IPS-15b (cell line): Measurements from ENCODE around the gene OLFM1.
"Not testable (repeated sequence)": the region's sequence is repeated elsewhere in the genome, so short reads cannot be mapped to it uniquely, and the experiment has no call there.

Source experiments
- H3K27me3 ChIP-seq: one replicate; pipeline ENCODE4 v1.6.1; 2013; ENCODE audit warnings: low read length; ENCODE audit not compliant: control insufficient read depth, insufficient read depth
- H3K36me3 ChIP-seq: one replicate; pipeline ENCODE4 v1.6.1; 2013; ENCODE audit warnings: low read length; ENCODE audit not compliant: control insufficient read depth, insufficient read depth
- H3K4me1 ChIP-seq: one replicate; pipeline ENCODE4 v1.6.1; 2013; ENCODE audit warnings: mild to moderate bottlenecking, low read length; ENCODE audit not compliant: control insufficient read depth, insufficient read depth
- H3K4me3 ChIP-seq: one replicate; pipeline ENCODE4 v1.5.1; 2013; ENCODE audit warnings: low read depth, low read length
- H3K9ac ChIP-seq: one replicate; pipeline ENCODE4 v1.6.1; 2013; ENCODE audit warnings: low read depth, mild to moderate bottlenecking, low read length
- H3K9me3 ChIP-seq: one replicate; pipeline ENCODE4 v1.6.1; 2013; ENCODE audit warnings: mild to moderate bottlenecking, low read length; ENCODE audit not compliant: control insufficient read depth, insufficient read depth

The OLFM1 gene

GRCh38 chr9:135108831-135109510 is 21.5 kb downstream of the OLFM1 start:
- H3K9me3 ChIP-seq: no peaks in the 10 kb centered on the region
- H3K27me3 ChIP-seq: no peaks in the 10 kb centered on the region
- H3K9ac ChIP-seq: no peak overlapping the region
- no peaks in the 10 kb centered on the region for H3K36me3 ChIP-seq
- H3K4me3 ChIP-seq: no peak overlapping the region
- no peaks in the 10 kb centered on the region for H3K4me1 ChIP-seq

DNA sequence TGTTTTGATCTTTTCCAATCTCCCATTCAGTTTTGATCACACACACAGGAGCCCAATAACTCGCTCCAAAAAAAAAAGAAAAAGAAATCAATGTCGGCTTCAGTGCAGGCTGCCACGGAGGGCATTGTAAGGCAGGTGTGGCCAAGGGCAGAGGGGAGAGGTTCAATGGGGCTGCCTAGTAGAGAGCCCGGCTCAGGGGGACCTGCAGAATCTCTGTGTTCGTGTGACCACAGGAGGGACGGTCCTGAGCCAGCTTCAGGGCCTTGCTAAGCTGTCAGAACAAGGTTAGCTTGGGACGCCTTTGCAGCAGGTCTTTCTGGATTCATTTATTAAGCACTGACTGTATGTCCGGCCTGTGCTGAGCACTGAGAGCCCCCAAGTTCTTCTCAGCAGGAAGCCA is 22.2 kb downstream of the OLFM1 start:
- no peaks in the 10 kb centered on the region for H3K4me1 ChIP-seq
- no peak overlapping the region for H3K4me3 ChIP-seq
- no peaks in the 10 kb centered on the region for H3K36me3 ChIP-seq
- H3K9ac ChIP-seq: no peak overlapping the region
- no peaks in the 10 kb centered on the region for H3K27me3 ChIP-seq
- no peaks in the 10 kb centered on the region for H3K9me3 ChIP-seq

DNA sequence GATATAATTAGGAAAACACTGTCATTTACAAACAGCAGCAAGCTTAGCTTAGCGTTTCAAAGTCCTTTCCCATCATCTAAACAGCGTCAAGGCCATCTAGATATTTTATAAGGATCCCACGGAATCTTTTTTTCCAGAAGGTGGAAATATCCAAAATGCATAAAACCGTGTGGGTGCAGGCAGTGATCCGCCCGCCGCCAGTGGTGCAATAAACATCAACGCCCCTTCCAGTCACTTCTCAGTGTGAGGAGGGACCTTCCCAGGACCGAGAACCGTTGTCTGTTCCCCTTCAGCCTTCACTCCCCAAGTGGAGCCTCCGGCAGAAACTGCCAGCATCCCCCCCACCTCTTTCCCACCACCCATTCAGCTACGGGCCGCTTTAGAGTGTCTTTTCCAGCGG is 22.9 kb downstream of the OLFM1 start:
- H3K36me3 ChIP-seq: peaks cover 6% of the 10 kb centered on the region
- no peaks in the 10 kb centered on the region for H3K27me3 ChIP-seq

GRCh38 chr9:135111600-135111999 is 24.1 kb downstream of the OLFM1 start:
- not testable (repeated sequence) for H3K36me3 ChIP-seq, H3K9me3 ChIP-seq, H3K4me1 ChIP-seq, H3K9ac ChIP-seq, H3K27me3 ChIP-seq, H3K4me3 ChIP-seq

More for the DNA sequence above, 22.9 kb downstream of the OLFM1 start:
- Histone ChIP-seq H3K9ac (no peak overlapping the region), H3K4me3 (no peak overlapping the region), H3K9me3 (no peaks in the 10 kb centered on the region), H3K4me1 (no peaks in the 10 kb centered on the region)

GRCh38 chr9:135116371-135116770 is 28.9 kb downstream of the OLFM1 start:
- no peaks in the 10 kb centered on the region for H3K9me3 ChIP-seq
- H3K9ac ChIP-seq: no peak overlapping the region
- H3K4me1 ChIP-seq: no peaks in the 10 kb centered on the region
- H3K4me3 ChIP-seq: no peak overlapping the region
- no peaks in the 10 kb centered on the region for H3K27me3 ChIP-seq
- peaks cover 20% of the 10 kb centered on the region for H3K36me3 ChIP-seq

DNA sequence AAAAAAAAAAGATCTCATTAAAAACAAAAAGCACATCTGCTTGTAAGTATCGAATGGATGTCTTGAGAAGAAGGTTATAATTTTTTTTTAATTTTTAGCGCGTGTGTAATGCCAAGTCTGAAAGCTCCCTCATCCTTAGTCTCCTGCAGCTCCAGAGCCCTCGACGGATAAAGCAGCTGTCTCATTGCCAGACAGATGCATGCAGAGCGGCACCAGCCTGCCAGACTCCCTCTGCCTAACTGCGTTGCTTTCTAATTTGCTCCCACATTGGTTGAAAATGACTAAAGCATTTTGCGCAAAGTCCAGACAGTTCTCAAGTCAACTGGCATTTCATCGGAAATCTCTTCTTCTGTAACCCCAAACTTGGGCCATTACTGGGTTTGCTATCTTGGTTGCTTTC is 29.4 kb downstream of the OLFM1 start:
- Histone ChIP-seq H3K36me3 (peaks cover 20% of the 10 kb centered on the region), H3K4me1 (no peaks in the 10 kb centered on the region), H3K9me3 (no peaks in the 10 kb centered on the region), H3K9ac (no peak overlapping the region), H3K27me3 (no peaks in the 10 kb centered on the region), H3K4me3 (no peak overlapping the region)

DNA sequence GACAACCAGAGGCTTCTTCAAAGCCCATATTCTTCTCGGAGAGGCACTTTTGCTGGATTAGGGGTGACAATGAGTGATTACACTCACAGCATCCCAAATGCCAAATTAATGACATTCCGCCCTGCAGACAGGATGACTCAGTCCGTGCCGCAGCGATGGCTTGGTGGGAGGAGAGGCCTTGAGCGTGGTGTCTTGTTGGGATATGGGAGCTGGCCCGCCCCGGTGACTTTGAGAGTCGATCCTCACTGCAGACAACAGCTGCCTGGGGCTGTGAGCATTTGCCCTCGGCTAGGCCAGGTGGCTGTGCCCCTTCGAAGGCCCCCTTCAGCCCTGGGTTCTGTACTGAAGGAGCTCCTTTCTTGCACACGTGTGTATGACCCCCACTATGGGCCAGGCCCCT is 29.8 kb downstream of the OLFM1 start:
- Histone ChIP-seq H3K4me1 (no peaks in the 10 kb centered on the region), H3K9ac (no peak overlapping the region), H3K36me3 (peaks cover 20% of the 10 kb centered on the region), H3K27me3 (no peaks in the 10 kb centered on the region), H3K4me3 (no peak overlapping the region), H3K9me3 (no peaks in the 10 kb centered on the region)

DNA sequence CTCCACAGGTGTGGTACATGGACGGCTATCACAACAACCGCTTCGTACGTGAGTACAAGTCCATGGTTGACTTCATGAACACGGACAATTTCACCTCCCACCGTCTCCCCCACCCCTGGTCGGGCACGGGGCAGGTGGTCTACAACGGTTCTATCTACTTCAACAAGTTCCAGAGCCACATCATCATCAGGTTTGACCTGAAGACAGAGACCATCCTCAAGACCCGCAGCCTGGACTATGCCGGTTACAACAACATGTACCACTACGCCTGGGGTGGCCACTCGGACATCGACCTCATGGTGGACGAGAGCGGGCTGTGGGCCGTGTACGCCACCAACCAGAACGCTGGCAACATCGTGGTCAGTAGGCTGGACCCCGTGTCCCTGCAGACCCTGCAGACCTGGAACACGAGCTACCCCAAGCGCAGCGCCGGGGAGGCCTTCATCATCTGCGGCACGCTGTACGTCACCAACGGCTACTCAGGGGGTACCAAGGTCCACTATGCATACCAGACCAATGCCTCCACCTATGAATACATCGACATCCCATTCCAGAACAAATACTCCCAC is 32.1 kb downstream of the OLFM1 start:
- Histone ChIP-seq H3K9ac (no peak overlapping the region), H3K4me3 (no peak overlapping the region), H3K9me3 (no peaks in the 10 kb centered on the region), H3K27me3 (no peaks in the 10 kb centered on the region), H3K36me3 (peaks cover 20% of the 10 kb centered on the region), H3K4me1 (no peaks in the 10 kb centered on the region)

DNA sequence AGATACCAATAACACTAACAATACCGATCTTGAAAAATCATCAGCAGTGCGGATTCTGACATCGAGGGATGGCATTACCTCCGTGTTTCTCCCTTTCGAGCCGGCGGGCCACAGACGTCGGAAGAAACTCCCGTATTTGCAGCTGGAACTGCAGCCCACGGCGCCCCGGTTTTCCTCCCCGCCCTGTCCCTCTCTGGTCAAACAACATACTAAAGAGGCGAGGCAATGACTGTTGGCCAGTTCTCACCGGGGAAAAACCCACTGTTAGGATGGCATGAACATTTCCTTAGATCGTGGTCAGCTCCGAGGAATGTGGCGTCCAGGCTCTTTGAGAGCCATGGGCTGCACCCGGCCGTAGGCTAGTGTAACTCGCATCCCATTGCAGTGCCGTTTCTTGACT is 32.8 kb downstream of the OLFM1 start:
- Histone ChIP-seq H3K9me3 (no peaks in the 10 kb centered on the region), H3K36me3 (peaks cover 16% of the 10 kb centered on the region), H3K4me1 (no peaks in the 10 kb centered on the region), H3K27me3 (no peaks in the 10 kb centered on the region), H3K9ac (no peak overlapping the region), H3K4me3 (no peak overlapping the region)

- Histone ChIP-seq H3K9me3 (no peaks in the 10 kb centered on the region), H3K4me1 (no peaks in the 10 kb centered on the region), H3K9ac (no peak overlapping the region), H3K36me3 (peaks cover 13% of the 10 kb centered on the region), H3K4me3 (no peak overlapping the region), H3K27me3 (no peaks in the 10 kb centered on the region)
Measured at GRCh38 chr9:135122316-135122715, 34.8 kb downstream of the OLFM1 start.

DNA sequence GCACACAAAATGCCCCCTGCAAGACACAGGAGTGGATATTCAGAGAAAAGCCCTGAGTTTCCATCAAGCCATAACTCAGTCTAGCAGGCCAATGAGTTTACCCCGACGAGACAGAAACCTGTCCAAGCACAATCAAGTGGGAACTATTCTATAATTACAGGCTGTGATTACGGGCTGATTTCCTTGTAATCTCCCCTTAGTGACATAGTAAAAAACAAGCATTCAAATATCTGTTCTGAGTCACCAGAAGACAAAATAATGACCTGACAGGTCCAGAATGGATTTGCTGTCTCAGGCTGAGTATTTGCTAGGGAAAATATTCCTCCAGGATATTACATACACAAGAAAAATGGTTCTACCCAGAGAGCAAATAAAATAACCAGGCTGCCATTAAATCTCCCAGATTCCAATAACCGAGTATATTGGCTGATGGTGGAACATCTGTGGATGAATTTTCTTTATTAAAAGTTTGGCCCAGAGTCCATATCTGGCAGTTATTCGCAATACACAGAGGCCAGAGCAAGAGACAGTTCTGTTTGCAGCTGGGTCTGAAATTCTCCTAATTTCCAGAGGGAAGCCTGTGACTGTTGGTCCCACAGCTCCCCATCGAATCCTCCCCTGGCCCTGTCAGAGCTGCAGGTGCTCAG is 35.8 kb downstream of the OLFM1 start:
- no peak overlapping the region for H3K4me3 ChIP-seq
- H3K9me3 ChIP-seq: no peaks in the 10 kb centered on the region
- no peaks in the 10 kb centered on the region for H3K4me1 ChIP-seq
- no peaks in the 10 kb centered on the region for H3K27me3 ChIP-seq
- no peak overlapping the region for H3K9ac ChIP-seq
- peaks cover 13% of the 10 kb centered on the region for H3K36me3 ChIP-seq

GRCh38 chr9:135123773-135124134 is 36.3 kb downstream of the OLFM1 start:
- no peaks in the 10 kb centered on the region for H3K9me3 ChIP-seq
- H3K4me3 ChIP-seq: no peak overlapping the region
- no peak overlapping the region for H3K9ac ChIP-seq
- H3K36me3 ChIP-seq: peaks cover 13% of the 10 kb centered on the region
- H3K27me3 ChIP-seq: no peaks in the 10 kb centered on the region
- H3K4me1 ChIP-seq: no peaks in the 10 kb centered on the region
